HuH-7.5 (cell line): ENCODE results near the gene MUL1.

Experiments
- DNase-seq: peaks from one replicate; pipeline ENCODE4 v3.0.0; 2011; ENCODE audit warnings: low spot score

The MUL1 gene

DNA sequence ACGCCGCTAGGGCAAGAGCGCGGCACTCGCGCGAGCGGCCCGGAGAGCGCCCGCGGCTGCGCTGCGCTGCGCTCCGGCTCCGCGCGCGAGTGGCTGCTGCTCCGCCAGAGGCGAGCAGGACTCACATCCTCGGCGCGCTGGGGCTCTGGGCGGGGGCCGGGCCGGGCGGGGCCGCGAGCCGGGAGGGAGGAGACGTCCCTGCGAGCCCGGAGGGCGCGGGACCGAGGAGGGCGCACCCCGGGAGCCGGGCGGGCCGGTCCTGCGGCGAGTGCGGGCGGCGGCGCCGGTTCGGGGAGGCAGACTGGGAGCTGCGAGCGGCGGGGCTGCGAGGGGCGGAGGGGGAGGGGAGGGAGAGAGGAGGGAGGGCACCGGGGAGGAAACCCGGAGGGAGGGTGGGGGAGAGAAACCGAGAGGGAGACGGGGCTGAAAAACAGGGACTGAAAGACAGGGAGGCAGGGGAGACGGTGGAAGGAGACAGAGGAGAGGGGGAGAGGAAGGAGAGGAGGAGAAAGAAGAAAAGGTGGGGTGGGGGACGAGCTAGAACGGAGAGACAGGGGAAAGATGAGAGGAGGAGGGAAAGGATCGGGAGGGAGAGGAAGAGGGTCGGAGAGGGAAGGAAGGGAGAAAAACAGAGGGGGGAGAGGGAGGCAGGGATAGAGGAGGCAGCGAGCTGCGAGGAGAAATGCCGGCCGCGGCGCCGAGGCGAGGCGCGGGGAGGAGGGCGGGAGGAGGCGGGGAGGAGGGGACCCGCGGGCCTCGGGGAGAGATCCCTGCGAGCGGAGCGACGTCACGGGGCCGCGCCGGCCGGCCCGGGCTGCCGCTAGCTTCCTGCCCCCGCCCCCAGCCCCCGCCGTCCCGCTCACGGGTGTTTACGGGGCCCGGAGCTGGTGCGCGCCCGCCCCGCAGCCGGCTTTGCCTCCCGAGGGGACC lies 22.2 kb downstream of the MUL1 start, which contains the start of gene CAMK2N1:
Gene CAMK2N1, minus strand, starts transcription at position 684 of the 930 bp plus-strand sequence. CDS start 831 bp downstream, outside the sequence.
- peak; percentile 88 for DNase-seq

DNA sequence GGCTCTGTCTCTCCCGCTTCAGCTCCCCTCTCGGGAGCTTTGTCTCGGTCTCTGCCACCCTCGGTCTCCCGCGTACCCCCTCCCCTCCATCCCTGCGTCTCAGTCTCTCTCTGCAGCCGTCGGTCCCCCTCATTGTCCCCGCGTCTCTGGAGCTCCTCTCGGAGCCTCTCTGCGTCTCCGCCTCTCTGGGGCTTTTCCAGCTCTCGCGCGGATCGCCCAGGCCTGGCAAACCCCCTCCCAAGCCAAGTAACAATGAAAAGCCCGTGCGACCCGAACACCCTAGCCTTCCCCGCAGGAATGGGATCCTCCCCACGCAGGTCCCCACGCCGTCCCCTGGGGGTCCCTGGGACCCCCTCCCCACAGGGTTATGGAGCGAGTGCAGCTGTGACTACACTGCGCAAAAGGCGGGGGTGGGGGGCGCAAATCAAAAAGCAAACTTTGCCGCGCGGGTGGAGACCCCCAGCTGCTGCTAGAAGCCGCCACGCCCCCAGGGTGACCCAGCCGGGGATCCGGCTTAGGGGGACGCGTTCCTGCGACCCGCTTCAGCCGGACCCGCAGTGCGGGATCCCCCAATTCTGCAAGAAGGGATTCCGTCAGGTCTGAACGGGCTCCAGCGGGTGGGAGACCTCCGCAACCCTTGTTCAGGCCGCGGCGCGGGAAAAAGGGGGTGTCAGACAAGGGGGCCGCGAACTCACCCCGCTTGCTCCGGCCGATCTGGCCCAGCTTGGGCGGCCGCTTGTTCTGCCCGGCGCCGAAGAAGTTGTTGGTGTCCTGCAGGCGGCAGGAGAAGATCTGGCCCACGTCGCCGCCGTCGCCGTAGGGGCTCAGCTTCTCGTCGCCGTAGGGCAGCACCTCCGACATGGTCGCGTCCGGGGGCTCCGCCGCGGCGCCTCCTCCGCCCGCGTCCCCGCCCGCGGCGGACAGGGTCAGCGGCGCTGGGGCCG lies 23.2 kb downstream of the MUL1 start:
- no peak for DNase-seq

GRCh38 chr1:20483833-20484518 lies 24.0 kb downstream of the MUL1 start:
- DNase-seq: peak; percentile 49

GRCh38 chr1:20483098-20483832 lies 24.7 kb downstream of the MUL1 start:
- no peak for DNase-seq

- no peak for DNase-seq
Measured at GRCh38 chr1:20481643-20482498, 26.1 kb downstream of the MUL1 start.

DNA sequence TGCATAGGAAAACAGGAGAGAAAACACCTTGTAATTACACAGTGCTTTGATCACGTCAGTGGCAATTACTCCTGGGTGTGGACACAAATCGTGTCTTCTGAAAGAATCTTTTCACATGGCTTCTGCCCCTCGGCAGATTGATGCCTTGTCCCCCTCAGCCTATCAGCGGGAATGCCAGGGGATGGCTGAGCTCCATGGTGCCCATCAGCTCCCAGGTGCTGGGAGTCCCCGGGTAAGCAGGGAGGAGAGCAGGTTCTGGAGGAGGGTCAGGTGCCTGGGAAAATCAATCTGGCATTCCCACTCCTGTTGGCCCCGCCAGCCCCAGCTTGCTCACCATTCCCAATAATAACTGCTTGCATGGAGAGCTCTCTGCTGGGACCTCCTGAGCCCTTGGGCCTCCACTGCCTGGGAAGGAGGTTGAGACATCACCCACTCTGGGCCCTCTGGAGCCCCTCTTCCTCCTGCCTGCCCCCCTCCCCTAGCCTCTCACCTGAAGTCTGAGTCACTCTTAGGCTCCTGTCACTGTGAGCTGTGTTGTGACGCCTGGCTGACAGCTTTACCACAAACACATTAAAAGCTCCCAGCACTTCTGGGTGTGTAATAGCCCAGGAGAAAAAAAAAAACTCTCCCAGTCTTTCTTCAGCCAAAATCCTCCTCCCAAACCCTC lies 26.9 kb downstream of the MUL1 start:
- no peak for DNase-seq

DNA sequence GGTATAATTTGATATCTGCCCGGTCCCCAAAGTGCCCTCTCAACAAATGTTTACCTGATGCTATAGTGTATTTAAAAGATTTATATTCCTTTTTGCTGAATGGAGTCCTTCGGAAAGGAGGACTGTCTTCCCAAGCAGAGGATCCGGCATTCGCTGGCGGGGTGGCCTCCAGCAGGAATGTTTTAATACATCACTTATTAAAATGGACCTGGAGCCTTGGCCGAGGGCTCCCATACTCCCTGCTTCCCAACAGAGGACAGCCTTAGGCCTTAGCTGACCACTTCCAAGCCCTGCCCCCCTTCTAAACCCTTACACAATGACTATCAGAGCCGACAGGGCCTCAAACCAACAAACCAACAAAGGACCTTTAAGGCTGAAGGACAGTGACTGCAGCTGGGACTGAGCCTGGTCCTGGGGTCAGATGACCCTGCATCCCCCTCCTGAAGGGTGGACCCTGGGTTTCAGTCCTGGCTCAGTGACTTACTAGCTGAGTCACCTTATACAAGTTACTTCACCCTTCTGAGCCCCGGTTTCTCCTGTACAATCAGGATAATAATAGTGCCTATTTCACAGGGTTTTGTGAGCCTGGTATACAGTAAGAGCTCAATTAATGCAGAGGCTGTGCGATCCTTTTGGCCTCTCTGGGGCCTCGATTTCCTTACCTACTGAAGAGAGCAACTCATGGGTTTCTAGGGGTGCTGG lies 27.6 kb downstream of the MUL1 start:
- peak; percentile 81 for DNase-seq

- no peak for DNase-seq
Measured at GRCh38 chr1:20479840-20480239, 28.1 kb downstream of the MUL1 start.

DNA sequence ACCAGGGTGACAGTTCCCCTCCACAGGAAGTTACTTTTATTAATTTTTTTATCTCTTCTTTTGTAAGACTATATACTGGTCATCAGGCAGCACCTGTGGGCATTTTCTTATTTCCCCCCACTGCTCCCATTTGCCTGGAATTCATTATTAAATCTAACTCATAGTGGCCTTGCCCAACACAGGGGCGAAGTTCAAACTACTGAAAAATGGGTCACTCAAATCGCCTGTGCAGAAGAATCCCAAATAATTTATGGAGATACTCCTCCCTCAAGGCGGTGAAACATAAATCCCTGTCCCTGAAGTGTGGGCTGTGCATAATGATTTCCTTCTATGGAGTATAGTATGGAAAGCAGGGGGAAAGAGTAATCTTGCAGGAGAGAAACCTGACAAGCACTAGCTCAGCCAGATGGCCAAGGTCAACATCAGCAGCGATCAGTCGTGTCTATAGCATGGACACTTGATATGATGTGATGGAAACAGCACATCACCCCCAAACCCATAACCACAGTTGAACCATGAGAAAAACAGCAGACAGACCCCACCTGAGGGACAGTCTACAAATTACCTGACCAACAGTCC lies 29.8 kb downstream of the MUL1 start:
- DNase-seq: no peak

GRCh38 chr1:20477348-20478056 lies 30.4 kb downstream of the MUL1 start:
- DNase-seq: no peak

DNA sequence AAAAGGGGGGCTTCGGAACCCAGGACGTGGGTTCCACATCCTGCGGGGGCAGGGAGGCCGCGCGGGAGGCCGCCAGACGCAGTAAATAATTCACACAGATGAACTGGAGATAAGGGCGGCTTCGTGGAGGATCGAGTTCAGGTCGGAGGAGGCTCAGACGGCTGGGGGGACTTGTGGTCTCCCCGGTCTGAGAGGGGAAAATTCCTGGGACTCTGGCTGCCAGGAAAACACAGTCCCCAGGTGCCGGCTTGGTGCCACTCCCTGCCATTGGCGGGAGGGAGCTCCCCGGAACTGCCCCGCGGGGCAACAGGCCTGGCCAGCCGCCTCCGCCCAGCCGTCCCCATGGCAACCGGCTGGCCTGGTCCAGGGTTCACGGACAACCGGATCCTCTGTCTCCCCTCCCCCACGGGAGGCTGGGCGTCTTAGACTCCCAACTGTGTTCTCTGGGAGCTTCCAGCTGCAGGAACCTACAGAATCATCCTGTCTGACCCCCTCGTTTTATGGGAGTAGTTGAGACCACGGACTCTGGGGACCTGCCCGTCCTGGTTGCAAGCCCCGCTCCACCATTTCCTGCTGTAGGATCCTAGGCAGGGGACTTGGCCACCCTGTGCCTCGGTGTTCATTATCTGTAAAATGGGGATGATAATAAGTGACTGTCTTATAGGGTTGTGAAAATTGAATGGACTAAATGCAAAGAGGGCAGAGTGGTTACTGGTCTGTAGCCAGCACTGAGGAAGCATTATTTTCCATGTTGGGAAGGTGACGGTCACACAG lies 31.5 kb downstream of the MUL1 start:
- peak; percentile 76 for DNase-seq

DNA sequence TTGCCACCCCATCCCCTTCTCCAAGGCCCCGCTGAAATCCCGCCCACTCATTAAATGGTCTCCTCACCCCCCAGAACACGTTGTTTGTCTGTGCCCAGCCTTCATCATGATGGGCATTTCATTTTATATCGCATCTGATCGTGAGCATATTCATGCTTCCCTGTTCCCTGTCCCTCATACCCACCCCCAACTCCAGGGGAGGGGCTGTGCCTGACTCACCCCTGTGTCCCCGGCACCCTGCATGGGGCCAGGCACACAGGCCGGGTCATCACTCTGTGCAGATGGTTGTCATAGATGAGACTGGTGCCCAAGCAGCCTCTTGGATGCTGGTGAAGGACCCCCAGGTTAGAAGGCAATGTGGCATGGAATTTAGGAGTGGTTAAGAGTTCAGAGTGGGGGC lies 33.0 kb downstream of the MUL1 start:
- no peak for DNase-seq

- no peak for DNase-seq
Measured at GRCh38 chr1:20474333-20474975, 33.5 kb downstream of the MUL1 start.

DNA sequence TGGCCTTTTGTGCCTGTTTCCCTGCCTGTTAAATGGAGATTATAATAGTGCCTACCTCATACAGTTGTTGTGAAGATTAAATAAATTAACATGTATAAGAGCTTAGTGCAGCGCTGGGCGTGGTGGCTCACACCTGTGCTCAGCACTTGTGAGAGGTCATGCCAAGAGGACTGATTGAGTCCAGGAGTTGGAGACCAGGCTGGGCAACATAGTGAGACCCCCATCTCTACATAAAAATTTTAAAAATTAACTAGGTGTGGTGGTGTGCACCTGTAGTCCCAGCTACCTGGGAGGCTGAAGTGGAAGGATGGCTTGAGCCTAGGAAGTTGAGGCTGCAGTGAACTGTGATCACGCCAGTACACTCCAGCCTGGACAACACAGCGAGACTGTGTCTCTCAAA lies 34.1 kb downstream of the MUL1 start:
- no peak for DNase-seq

GRCh38 chr1:20472860-20473711 lies 34.9 kb downstream of the MUL1 start:
- no peak for DNase-seq

GRCh38 chr1:20472121-20472520 lies 35.8 kb downstream of the MUL1 start:
- no peak for DNase-seq
